Thymus (tissue), 11 donors: ENCODE results near the gene C5orf15. TPM values are rescaled to one million over a fixed set of nuclear protein-coding genes. Genes with fewer than 3 reads are reported as not detected.
"Not testable (repeated sequence)": the region's sequence is repeated elsewhere in the genome, so short reads cannot be mapped to it uniquely, and the experiment has no call there.

Experiments
- DNase-seq, 9 donors: peaks; one replicate each; pipeline ENCODE4 v3.0.0-alpha.2; 2013; ENCODE audit warnings: low spot score in 9 of 9, low read depth in 6 of 9, missing footprints in 1 of 9
- H3K27ac ChIP-seq, 2 donors: one replicate each; pipeline ENCODE4 v1.5.1; 2013; ENCODE audit warnings: control low read depth in 1 of 2, low read depth in 1 of 2, low read length in 1 of 2, mild to moderate bottlenecking in 1 of 2, moderate library complexity in 1 of 2
- H3K27me3 ChIP-seq, 2 donors: one replicate each; pipeline ENCODE4 v1.5.1; 2013; ENCODE audit warnings: low read length in 1 of 2; ENCODE audit not compliant: control insufficient read depth in 2 of 2, insufficient read depth in 1 of 2
- H3K36me3 ChIP-seq, 2 donors: one replicate each; pipeline ENCODE4 v1.5.1; 2013; ENCODE audit warnings: low read length in 1 of 2, mild to moderate bottlenecking in 1 of 2, moderate library complexity in 1 of 2; ENCODE audit not compliant: control insufficient read depth in 2 of 2, insufficient read depth in 2 of 2
- H3K4me1 ChIP-seq, 2 donors: one replicate each; pipeline ENCODE4 v1.5.1; 2013; ENCODE audit warnings: low read length in 2 of 2; ENCODE audit not compliant: control insufficient read depth in 2 of 2, insufficient read depth in 2 of 2
- H3K4me3 ChIP-seq, 2 donors: one replicate each; pipeline ENCODE4 v1.5.1; 2013; ENCODE audit warnings: low read length in 2 of 2, control low read depth in 1 of 2, mild to moderate bottlenecking in 1 of 2
- H3K9me3 ChIP-seq, 2 donors: one replicate each; pipeline ENCODE4 v1.5.1; 2013; ENCODE audit warnings: low read length in 1 of 2, mild to moderate bottlenecking in 1 of 2; ENCODE audit not compliant: control insufficient read depth in 2 of 2, insufficient read depth in 1 of 2
- WGBS: extraction: QIAGEN DNeasy Blood & Tissue Kit; methylation state at CpG from one replicate; pipeline ENCODE4 v1.1.7; 2013; 5-methylcytosine and 5-hydroxymethylcytosine counted together
- polyA plus RNA-seq: library from polyadenylated mRNA; stranded (reverse); fragments of 200-250 nt; gene quantifications from one replicate; pipeline ENCODE4 v1.2.3, GENCODE V29; 2013
- total RNA-seq: library from RNA; stranded (reverse); fragments of 120-200 nt; gene quantifications from one replicate; pipeline ENCODE4 v1.2.4, GENCODE V29; 2013
- donor health status: healthy.

Gene C5orf15
- total and polyA plus RNA-seq, 2 donors: 39.1 to 50.8 TPM

DNA sequence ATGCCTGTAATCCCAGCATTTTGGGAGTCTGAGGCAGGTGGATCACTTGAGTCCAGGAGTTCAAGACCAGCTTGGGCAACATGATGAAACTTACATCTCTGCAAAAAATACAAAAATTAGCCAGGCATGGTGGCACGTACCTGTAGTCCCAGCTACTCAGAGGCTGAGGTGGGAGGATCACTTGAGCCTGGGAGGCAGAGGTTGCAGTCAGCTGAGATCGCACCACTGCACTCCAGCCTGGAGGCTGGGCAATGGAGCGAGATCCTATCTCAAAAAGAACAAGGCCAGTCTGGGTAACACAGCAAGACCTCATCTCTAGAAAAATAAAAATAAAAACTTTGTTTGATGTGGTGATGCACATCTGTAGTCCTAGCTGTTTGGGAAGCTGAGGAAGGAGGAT is 30.8 kb downstream of the C5orf15 start:
- Histone ChIP-seq H3K9me3 (peaks cover 0 to 15% of the 10 kb centered on the region in 2 donors), H3K4me1 (peaks cover 11 to 20% of the 10 kb centered on the region in 2 donors)
- not testable (repeated sequence) for H3K27ac ChIP-seq, DNase-seq, H3K27me3 ChIP-seq, H3K36me3 ChIP-seq, H3K4me3 ChIP-seq
- WGBS: 97% methylated on average over 3 of the region's 3 CpGs

DNA sequence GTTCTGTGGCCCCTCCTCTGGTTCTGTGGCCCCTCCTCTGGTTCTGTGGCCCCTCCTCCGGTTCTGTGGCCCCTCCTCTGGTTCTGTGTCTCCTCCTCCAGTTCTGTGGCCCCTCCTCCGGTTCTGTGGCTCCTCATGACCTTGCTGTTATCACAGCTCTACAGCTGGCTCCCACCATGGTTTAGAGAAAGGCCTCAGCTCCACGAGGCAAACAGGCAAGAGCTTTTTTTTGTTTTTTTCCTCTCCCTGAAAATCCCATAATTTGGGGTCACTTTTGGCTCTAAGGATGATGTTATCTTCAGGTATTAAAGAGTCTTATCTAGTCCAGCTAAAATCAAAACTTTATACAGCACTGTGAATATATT is 31.8 kb downstream of the C5orf15 start:
- Histone ChIP-seq H3K27me3 (no peaks in the 10 kb centered on the region), H3K4me3 (no peak overlapping the region), H3K4me1 (peaks cover 11 to 21% of the 10 kb centered on the region in 2 donors), H3K36me3 (no peaks in the 10 kb centered on the region), H3K9me3 (peaks cover 0 to 15% of the 10 kb centered on the region in 2 donors), H3K27ac (no peak overlapping the region)
- WGBS: 86% methylated on average over 3 of the region's 3 CpGs
- DNase-seq: no peak

DNA sequence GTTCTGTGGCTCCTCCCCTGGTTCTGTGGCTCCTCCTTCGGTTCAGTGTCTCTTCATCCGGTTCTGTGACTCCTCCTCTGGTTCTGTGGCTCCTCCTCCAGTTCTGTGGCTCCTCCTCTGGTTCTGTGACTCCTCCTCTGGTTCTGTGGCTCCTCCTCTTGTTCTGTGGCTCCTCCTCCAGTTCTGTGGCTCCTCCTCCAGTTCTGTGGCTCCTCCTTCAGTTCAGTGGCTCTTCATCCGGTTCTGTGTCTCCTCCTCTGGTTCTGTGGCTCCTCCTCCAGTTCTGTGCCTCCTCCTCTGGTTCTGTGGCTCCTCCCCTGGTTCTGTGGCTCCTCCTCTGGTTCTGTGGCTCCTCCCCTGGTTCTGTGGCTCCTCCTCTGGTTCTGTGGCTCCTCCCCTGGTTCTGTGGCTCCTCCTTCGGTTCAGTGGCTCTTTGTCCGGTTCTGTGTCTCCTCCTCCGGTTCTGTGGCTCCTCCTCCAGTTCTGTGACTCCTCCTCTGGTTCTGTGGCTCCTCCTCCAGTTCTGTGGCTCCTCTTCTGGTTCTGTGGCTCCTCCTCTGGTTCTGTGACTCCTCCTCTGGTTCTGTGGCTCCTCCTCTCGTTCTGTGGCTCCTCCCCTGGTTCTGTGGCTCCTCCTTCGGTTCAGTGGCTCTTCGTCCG is 32.3 kb downstream of the C5orf15 start:
- H3K4me3 ChIP-seq, H3K27me3 ChIP-seq, H3K36me3 ChIP-seq, H3K27ac ChIP-seq, DNase-seq: not testable (repeated sequence)
- Histone ChIP-seq H3K9me3 (peaks cover 0 to 15% of the 10 kb centered on the region in 2 donors), H3K4me1 (peaks cover 11 to 25% of the 10 kb centered on the region in 2 donors)
- 97% methylated on average over 10 of the region's 10 CpGs for WGBS

DNA sequence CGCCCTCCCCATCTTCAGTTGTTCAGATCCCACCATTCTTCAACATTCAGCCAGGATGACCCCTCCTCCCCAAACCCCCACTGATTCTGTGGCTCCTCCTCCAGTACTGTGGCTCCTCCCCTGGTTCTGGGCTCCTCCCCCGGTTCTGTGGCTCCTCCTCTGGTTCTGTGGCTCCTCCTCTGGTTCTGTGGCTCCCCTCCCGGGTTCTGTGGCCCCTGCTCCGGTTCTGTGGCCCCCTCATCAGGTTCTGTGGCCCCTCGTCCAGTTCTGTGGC is 32.8 kb downstream of the C5orf15 start:
- 97% methylated on average over 5 of the region's 5 CpGs for WGBS
- peaks cover 11 to 28% of the 10 kb centered on the region in 2 donors for H3K4me1 ChIP-seq
- peaks cover 0 to 15% of the 10 kb centered on the region in 2 donors for H3K9me3 ChIP-seq
- no peak overlapping the region for H3K4me3 ChIP-seq
- no peak overlapping the region for H3K27ac ChIP-seq
- no peak for DNase-seq
- no peaks in the 10 kb centered on the region for H3K36me3 ChIP-seq
- no peaks in the 10 kb centered on the region for H3K27me3 ChIP-seq

DNA sequence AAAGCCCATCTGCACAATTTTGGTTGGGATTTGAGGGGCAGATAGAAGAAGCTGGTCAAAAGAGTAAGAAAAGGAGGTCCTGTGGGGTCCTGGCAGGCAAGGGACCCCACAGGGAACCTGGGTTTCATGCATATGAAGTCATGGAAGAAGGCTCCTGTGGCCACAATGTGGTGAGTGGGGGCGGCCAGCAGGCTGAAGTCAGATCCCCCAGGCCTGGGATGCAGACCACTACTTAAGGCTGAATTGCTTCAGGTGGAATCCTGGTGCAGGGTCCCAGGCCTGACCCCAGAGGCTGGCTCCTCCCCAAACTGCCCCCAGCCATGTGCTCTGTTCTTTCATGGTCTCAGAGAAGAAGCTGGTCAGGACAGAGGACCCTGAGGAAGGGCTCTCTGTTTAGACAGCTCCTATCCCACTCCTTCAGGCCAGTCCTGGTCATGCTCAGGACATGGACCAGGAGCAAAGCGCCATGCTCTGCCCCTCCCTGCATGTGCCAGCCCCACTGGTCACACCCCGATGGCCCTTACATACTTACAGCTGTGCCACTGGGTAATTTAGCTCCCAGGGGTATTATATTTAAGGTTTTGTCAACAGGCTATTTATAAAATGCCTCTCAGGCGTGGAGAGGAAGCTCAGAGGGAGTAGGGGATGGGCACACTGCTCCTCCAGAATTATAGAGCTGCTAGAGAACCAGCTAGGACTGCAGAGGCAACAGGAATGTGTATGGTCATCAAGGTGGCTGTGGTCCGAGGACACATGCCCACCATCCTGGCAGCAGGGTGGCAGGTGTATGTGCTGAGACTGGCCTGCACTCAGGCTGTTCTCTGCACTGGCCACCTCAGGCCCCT is 33.4 kb downstream of the C5orf15 start:
- Histone ChIP-seq H3K4me3 (no peak overlapping the region), H3K27me3 (no peaks in the 10 kb centered on the region), H3K9me3 (peaks cover 0 to 15% of the 10 kb centered on the region in 2 donors), H3K27ac (no peak overlapping the region), H3K36me3 (no peaks in the 10 kb centered on the region), H3K4me1 (peaks cover 11 to 34% of the 10 kb centered on the region in 2 donors)
- WGBS: 86% methylated on average over 5 of the region's 5 CpGs
- DNase-seq: no peak

DNA sequence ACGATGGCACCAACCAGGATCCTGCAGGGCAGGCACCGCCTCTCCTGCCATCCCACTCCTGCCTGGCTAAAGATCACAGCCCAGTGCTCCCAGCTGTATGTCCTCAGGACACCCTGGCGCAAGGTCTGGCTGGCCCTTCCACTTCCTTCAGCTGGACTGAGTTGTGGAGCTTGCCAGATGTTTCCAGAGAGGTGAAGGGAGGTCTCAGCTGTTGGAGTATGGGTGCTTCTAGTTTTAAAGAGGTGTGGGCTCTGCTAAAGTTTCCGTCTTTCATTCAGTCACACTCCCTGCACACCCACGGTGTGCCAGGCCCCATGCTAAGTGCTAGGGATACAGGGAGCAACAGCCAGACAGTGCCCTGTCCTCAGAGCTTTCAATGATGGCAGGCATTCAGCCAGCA is 34.1 kb downstream of the C5orf15 start:
- Histone ChIP-seq H3K4me3 (no peak overlapping the region), H3K9me3 (peaks cover 0 to 15% of the 10 kb centered on the region in 2 donors), H3K27me3 (no peaks in the 10 kb centered on the region), H3K36me3 (no peaks in the 10 kb centered on the region), H3K4me1 (peaks cover 11 to 37% of the 10 kb centered on the region in 2 donors), H3K27ac (no peak overlapping the region)
- no peak for DNase-seq
- WGBS: 71% methylated on average over 5 of the region's 5 CpGs

DNA sequence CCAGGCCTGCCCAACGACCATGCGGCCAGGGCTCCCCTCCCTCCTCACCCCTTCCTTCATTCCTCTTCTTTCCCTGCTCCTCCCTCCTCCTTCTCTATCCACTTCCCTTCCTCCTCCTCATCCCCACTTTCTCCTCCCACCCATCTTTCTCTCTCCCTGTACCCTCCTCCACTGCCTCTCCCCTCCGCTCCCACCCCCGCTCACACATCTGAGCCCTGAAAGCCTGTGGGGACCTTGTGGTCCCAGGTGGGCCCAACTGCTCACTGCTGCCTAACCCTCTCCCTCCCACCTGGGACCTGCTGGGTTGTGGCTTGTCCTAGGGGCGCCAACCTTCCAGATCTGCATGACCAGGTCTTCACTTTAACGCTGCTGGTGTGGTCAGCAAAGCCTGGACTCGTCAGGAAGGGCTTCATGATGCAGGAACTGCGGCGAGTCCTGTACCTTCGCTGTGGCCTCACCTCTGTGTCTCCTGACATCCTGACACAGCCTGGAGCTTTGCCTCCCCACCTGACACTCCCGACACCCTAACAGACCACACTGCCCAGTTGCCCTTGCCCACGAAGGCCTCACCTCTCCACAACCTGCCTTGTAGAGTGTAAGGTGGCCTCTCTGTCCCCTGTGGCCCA is 34.6 kb downstream of the C5orf15 start:
- WGBS: 61% methylated on average over 12 of the region's 12 CpGs
- no peaks in the 10 kb centered on the region for H3K27me3 ChIP-seq
- H3K27ac ChIP-seq: no peak overlapping the region
- H3K4me1 ChIP-seq: peaks cover 11 to 37% of the 10 kb centered on the region in 2 donors
- no peak overlapping the region for H3K4me3 ChIP-seq
- no peaks in the 10 kb centered on the region for H3K36me3 ChIP-seq
- peak in 2 of 9 donors; percentile 12 to 36 for DNase-seq
- H3K9me3 ChIP-seq: peaks cover 0 to 15% of the 10 kb centered on the region in 2 donors

DNA sequence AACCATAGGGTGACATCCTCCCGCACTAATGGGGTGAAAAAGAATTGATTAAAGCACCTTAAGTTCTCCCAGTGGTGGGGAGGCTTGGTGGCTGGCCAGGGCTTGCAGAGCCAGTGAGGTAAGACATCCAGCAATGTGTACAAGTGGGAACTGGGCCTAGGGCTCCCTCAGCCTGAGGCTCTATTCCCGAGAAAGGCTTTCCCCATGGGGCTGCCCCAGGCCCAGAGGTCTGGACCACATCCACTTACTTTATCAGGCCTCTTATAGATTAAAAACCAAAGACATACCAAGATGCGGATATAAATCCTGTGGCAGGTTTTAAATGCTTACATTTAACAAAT is 35.3 kb downstream of the C5orf15 start:
- Histone ChIP-seq H3K36me3 (no peaks in the 10 kb centered on the region), H3K4me1 (peaks cover 11 to 37% of the 10 kb centered on the region in 2 donors), H3K27ac (peak overlapping the region in 1 of 2 donors; percentile 32), H3K27me3 (no peaks in the 10 kb centered on the region), H3K4me3 (no peak overlapping the region), H3K9me3 (peaks cover 0 to 15% of the 10 kb centered on the region in 2 donors)
- no peak for DNase-seq
- 95% methylated on average over 3 of the region's 3 CpGs for WGBS
